HepG2 (cell line): ENCODE measurements around the gene TCFL5. TPM values are rescaled to one million over a fixed set of nuclear protein-coding genes. Genes with fewer than 3 reads are reported as not detected.
A peak's percentile ranks its signal among the peaks of the same experiment; 100 is the strongest.

Source experiments
- CHCHD3 ChIP-seq: sonication (generic); formaldehyde crosslinking; IDR thresholded peaks from 2 replicates; pipeline ENCODE4 v1.8.0; 2022; ENCODE audit warnings: mild to moderate bottlenecking, missing genetic modification reagents, moderate library complexity
- CREM ChIP-seq, 2 experiments: sonication (generic) in 1 of 2; formaldehyde crosslinking in 1 of 2; IDR thresholded peaks; 2 replicates each; pipeline versions ENCODE4 v1.4.0 to v1.6.1; 2016 to 2020; ENCODE audit warnings: antibody characterized with exemption in 1 of 2, mild to moderate bottlenecking in 1 of 2, missing genetic modification reagents in 1 of 2
- FOXO1 ChIP-seq: sonication (generic); formaldehyde crosslinking; IDR thresholded peaks from 2 replicates; pipeline ENCODE4 v1.4.0; 2020; ENCODE audit warnings: missing genetic modification reagents
- HNF4A ChIP-seq: sonication (generic); formaldehyde crosslinking; IDR thresholded peaks from 2 replicates; pipeline ENCODE4 v1.4.0; 2020; ENCODE audit warnings: missing genetic modification reagents
- HNRNPL ChIP-seq: fragments of 200-400 bp; formaldehyde crosslinking; IDR thresholded peaks from 2 replicates; pipeline ENCODE4 v1.6.1; 2017; ENCODE audit warnings: mild to moderate bottlenecking, low read depth, low read length
- NCOA1 ChIP-seq: sonication (generic); formaldehyde crosslinking; IDR thresholded peaks from 2 replicates; pipeline ENCODE4 v1.9.0; 2021; ENCODE audit warnings: missing genetic modification reagents
- NONO ChIP-seq, 2 experiments: fragments of 450-650 bp in 1 of 2; sonication (generic) in 1 of 2; formaldehyde crosslinking in 1 of 2; IDR thresholded peaks in 1 of 2; conservative IDR thresholded peaks in 1 of 2; 2 replicates each; pipeline versions ENCODE4 v1.6.1 to v1.8.0; 2017 to 2022; ENCODE audit warnings: mild to moderate bottlenecking in 1 of 2, missing genetic modification reagents in 1 of 2, moderate library complexity in 1 of 2
- RXRA ChIP-seq: sonication (generic); formaldehyde crosslinking; IDR thresholded peaks from 2 replicates; pipeline ENCODE4 v1.5.1; 2020; ENCODE audit warnings: missing genetic modification reagents
- TBX2 ChIP-seq: sonication (generic); formaldehyde crosslinking; IDR thresholded peaks from 2 replicates; pipeline ENCODE4 v1.5.0; 2020; ENCODE audit warnings: missing genetic modification reagents, mild to moderate bottlenecking, borderline replicate concordance
- ZHX2 ChIP-seq, 2 experiments: sonication (generic) in 1 of 2; formaldehyde crosslinking in 1 of 2; IDR thresholded peaks; 2 replicates each; pipeline versions ENCODE4 v1.6.1 to v1.9.0; 2014 to 2022; ENCODE audit warnings: antibody characterized with exemption in 1 of 2, borderline replicate concordance in 1 of 2, inconsistent platforms in 1 of 2, low read depth in 1 of 2, missing genetic modification reagents in 1 of 2
- ZNF101 ChIP-seq: sonication (generic); formaldehyde crosslinking; IDR thresholded peaks from 2 replicates; pipeline ENCODE4 v1.4.0; 2020; ENCODE audit warnings: mild to moderate bottlenecking, low read depth, missing genetic modification reagents, borderline replicate concordance
- ZNF441 ChIP-seq: sonication (generic); formaldehyde crosslinking; IDR thresholded peaks from 2 replicates; pipeline ENCODE4 v1.7.0; 2021; ENCODE audit warnings: missing genetic modification reagents, borderline replicate concordance
- ZNF75D ChIP-seq: sonication (generic); formaldehyde crosslinking; IDR thresholded peaks from 2 replicates; pipeline ENCODE4 v1.8.1; 2023; ENCODE audit warnings: missing genetic modification reagents, mild to moderate bottlenecking, borderline replicate concordance
- ZNF768 ChIP-seq: sonication (generic); formaldehyde crosslinking; IDR thresholded peaks from 2 replicates; pipeline ENCODE4 v1.4.0; 2020; ENCODE audit warnings: missing genetic modification reagents
- ZZZ3 ChIP-seq: sonication (generic); formaldehyde crosslinking; IDR thresholded peaks from 2 replicates; pipeline ENCODE4 v1.4.0; 2020; ENCODE audit warnings: missing genetic modification reagents, mild to moderate bottlenecking, borderline replicate concordance
- polyA plus RNA-seq, 8 experiments: library from polyadenylated mRNA; depleted of rRNA in 3 of 8; stranded (reverse) in 7 of 8; unstranded in 1 of 8; fragments of >200 nt; fragmentation: Illumina TruSeq in 4 of 8; extraction: Trizol in 4 of 8; gene quantifications; 2 replicates each; pipeline versions ENCODE4 v1.2.1 to v1.2.3, GENCODE V29; 2011 to 2016; ENCODE audit warnings: low read depth in 4 of 8, missing spikeins in 1 of 8, mixed read lengths in 1 of 8; ENCODE audit not compliant: insufficient read depth in 1 of 8
- total RNA-seq, 5 experiments: library from RNA; depleted of rRNA; stranded (reverse); fragments of >200 nt; fragmentation: Illumina TruSeq; extraction: Trizol; gene quantifications; 2 replicates each; pipeline ENCODE4 v1.2.3, GENCODE V29; 2016; ENCODE audit warnings: low read depth in 1 of 5
- TF ChIP-seq, protein P1 (sequence below): sonication (generic); formaldehyde crosslinking; IDR thresholded peaks from 2 replicates; pipeline ENCODE4 v1.4.0; 2020; ENCODE audit warnings: mild to moderate bottlenecking, missing genetic modification reagents

TCFL5 gene
- total and polyA plus RNA-seq, 2 of the 13 experiments (the other 11 are each of a cell fraction or from before 2014, with no cell fraction given): 14.8 to 20.0 TPM

GRCh38 chr20:62818592-62819493 lies 42.8 kb downstream of the TCFL5 start (continued):
- TF ChIP-seq HNRNPL (peak; percentile 47), ZNF441 (CRISPR knock-in tag) (no peak), ZNF768 (CRISPR knock-in tag) (peak; percentile 37; the same call in 1 of the 2 replicates), ZZZ3 (CRISPR knock-in tag) (no peak), HNF4A (peak; percentile 27; the same call in 1 of the 2 replicates), FOXO1 (CRISPR knock-in tag) (0 out of 2 replicates have a peak, but pooled peaks have one; percentile 8), CHCHD3 (peak; percentile 72; the same call in 1 of the 2 replicates), NCOA1 (CRISPR knock-in tag) (0 out of 2 replicates have a peak, but pooled peaks have one; percentile 25), ZHX2 (IDR thresholded peaks at IDR 0.05; ENCODE audit: low read depth) (0 out of 2 replicates have a peak, but pooled peaks have one; percentile 38), ZHX2 (CRISPR knock-in tag; IDR thresholded peaks at IDR 0.05; ENCODE audit: borderline replicate concordance) (no peak), ZNF101 (CRISPR knock-in tag) (no peak), CREM (IDR thresholded peaks at IDR 0.05) (peak; percentile 5; the same call in 1 of the 2 replicates), CREM (CRISPR knock-in tag; IDR thresholded peaks at IDR 0.05) (no peak), ZNF75D (CRISPR knock-in tag) (no peak), RXRA (CRISPR knock-in tag) (peak; percentile 89), NONO (IDR thresholded peaks at IDR 0.05) (no peak), NONO (CRISPR knock-in tag; conservative IDR thresholded peaks at IDR 0.05) (peak; percentile 75), TBX2 (CRISPR knock-in tag) (peak; percentile 76)
- TF ChIP-seq, protein P1, sequence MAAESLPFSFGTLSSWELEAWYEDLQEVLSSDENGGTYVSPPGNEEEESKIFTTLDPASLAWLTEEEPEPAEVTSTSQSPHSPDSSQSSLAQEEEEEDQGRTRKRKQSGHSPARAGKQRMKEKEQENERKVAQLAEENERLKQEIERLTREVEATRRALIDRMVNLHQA: no peak
